ENCODE measurements around the gene DNMT1.

The DNMT1 gene

GRCh38 chr19:10138879-10139795 lies 55.6 kb downstream of the DNMT1 start:
- no peak for DNase-seq

- no peak for DNase-seq
Observed at GRCh38 chr19:10137751-10138682, 56.7 kb downstream of the DNMT1 start.

GRCh38 chr19:10136936-10137335 lies 57.8 kb downstream of the DNMT1 start:
- DNase-seq: no peak

GRCh38 chr19:10135551-10136334 lies 59.0 kb downstream of the DNMT1 start:
- no peak for DNase-seq

GRCh38 chr19:10134040-10134439 lies 60.7 kb downstream of the DNMT1 start:
- no peak for DNase-seq

GRCh38 chr19:10133596-10133995 lies 61.2 kb downstream of the DNMT1 start:
- no peak for DNase-seq

- DNase-seq: no peak
Observed at GRCh38 chr19:10132905-10133304, 61.8 kb downstream of the DNMT1 start.

- no peak for DNase-seq
Observed at GRCh38 chr19:10126213-10126639, 68.5 kb downstream of the DNMT1 start.

- no peak for DNase-seq
Observed at GRCh38 chr19:10124429-10124828, 70.3 kb downstream of the DNMT1 start.

GRCh38 chr19:10122045-10122444 lies 72.7 kb downstream of the DNMT1 start:
- peak; percentile 48 for DNase-seq

- peak; percentile 85 for DNase-seq
Observed at GRCh38 chr19:10120538-10121189, 74.1 kb downstream of the DNMT1 start.

- DNase-seq: no peak
Observed at GRCh38 chr19:10118960-10119359, 75.8 kb downstream of the DNMT1 start.

- DNase-seq: no peak
Observed at GRCh38 chr19:10116866-10117616, 77.7 kb downstream of the DNMT1 start.

- DNase-seq: no peak
Observed at GRCh38 chr19:10116085-10116865, 78.5 kb downstream of the DNMT1 start.

- DNase-seq: no peak
Observed at GRCh38 chr19:10115392-10116084, 79.2 kb downstream of the DNMT1 start.

- DNase-seq: no peak
Observed at GRCh38 chr19:10114651-10115391, 79.9 kb downstream of the DNMT1 start.

GRCh38 chr19:10113964-10114650 lies 80.6 kb downstream of the DNMT1 start:
- no peak for DNase-seq

- no peak for DNase-seq
Observed at GRCh38 chr19:10113592-10113963, 81.2 kb downstream of the DNMT1 start.

All from EL (cell line).